H9 (cell line): Measurements from ENCODE around the gene PHF24. TPM values are rescaled to one million over a fixed set of nuclear protein-coding genes. Genes with fewer than 3 reads are reported as not detected.

Experiments used
- DNase-seq: peaks from one replicate; pipeline ENCODE4 v3.0.0-alpha.2; 2017
- H2AFZ ChIP-seq: one replicate; pipeline ENCODE4 v1.6.1; 2013; ENCODE audit warnings: mild to moderate bottlenecking, low read length, control low read depth, moderate library complexity
- H2AK5ac ChIP-seq: 2 replicates; pipeline ENCODE4 v1.6.1; 2013; ENCODE audit warnings: low read length, control low read depth, mixed read lengths; ENCODE audit not compliant: insufficient read length
- H2BK120ac ChIP-seq: one replicate; pipeline ENCODE4 v1.6.1; 2013; ENCODE audit warnings: low read depth, mild to moderate bottlenecking, low read length, control low read depth, inconsistent platforms; ENCODE audit not compliant: poor library complexity, severe bottlenecking
- H2BK12ac ChIP-seq: 2 replicates; pipeline ENCODE4 v1.6.1; 2013; ENCODE audit warnings: low read length, control low read depth, mixed read lengths, low read depth; ENCODE audit not compliant: insufficient read length
- H2BK15ac ChIP-seq: 2 replicates; pipeline ENCODE4 v1.6.1; 2013; ENCODE audit warnings: low read depth, low read length, control low read depth
- H2BK20ac ChIP-seq: one replicate; pipeline ENCODE4 v1.6.1; 2013; ENCODE audit warnings: low read depth, mild to moderate bottlenecking, low read length, control low read depth, inconsistent platforms; ENCODE audit not compliant: poor library complexity, severe bottlenecking
- H2BK5ac ChIP-seq: 2 replicates; pipeline ENCODE4 v1.6.1; 2013; ENCODE audit warnings: low read length, control low read depth, mixed read lengths; ENCODE audit not compliant: insufficient read length
- H3K14ac ChIP-seq: 2 replicates; pipeline ENCODE4 v1.6.1; 2013; ENCODE audit warnings: low read length, control low read depth; ENCODE audit not compliant: insufficient read depth
- H3K18ac ChIP-seq: 2 replicates; pipeline ENCODE4 v1.6.1; 2013; ENCODE audit warnings: low read depth, mild to moderate bottlenecking, mixed read lengths, low read length, control low read depth; ENCODE audit not compliant: insufficient read length
- H3K23ac ChIP-seq: 2 replicates; pipeline ENCODE4 v1.6.1; 2013; ENCODE audit warnings: low read length, control low read depth, mixed read lengths, low read depth; ENCODE audit not compliant: insufficient read length
- H3K23me2 ChIP-seq: 2 replicates; pipeline ENCODE4 v1.6.1; 2013; ENCODE audit warnings: low read depth, mild to moderate bottlenecking, mixed read lengths, low read length, control low read depth; ENCODE audit not compliant: insufficient read length, poor library complexity, severe bottlenecking
- H3K27ac ChIP-seq: 2 replicates; pipeline ENCODE4 v1.5.1; 2013; ENCODE audit warnings: low read length, control low read depth, mixed read lengths, low read depth; ENCODE audit not compliant: insufficient read length
- H3K27me3 ChIP-seq: 2 replicates; pipeline ENCODE4 v1.6.1; 2013; ENCODE audit warnings: low read length, control low read depth, inconsistent platforms; ENCODE audit not compliant: insufficient read depth
- H3K4ac ChIP-seq: 2 replicates; pipeline ENCODE4 v1.6.1; 2013; ENCODE audit warnings: low read depth, mild to moderate bottlenecking, control low read depth, inconsistent platforms, low read length, moderate library complexity
- H3K4me1 ChIP-seq: 2 replicates; pipeline ENCODE4 v1.6.1; 2013; ENCODE audit warnings: low read length, control low read depth, inconsistent platforms; ENCODE audit not compliant: insufficient read depth
- H3K4me2 ChIP-seq: 2 replicates; pipeline ENCODE4 v1.6.1; 2013; ENCODE audit warnings: low read length, control low read depth, mixed read lengths; ENCODE audit not compliant: insufficient read length, insufficient read depth
- H3K56ac ChIP-seq: 2 replicates; pipeline ENCODE4 v1.6.1; 2013; ENCODE audit warnings: low read depth, mild to moderate bottlenecking, mixed read lengths, low read length, control low read depth; ENCODE audit not compliant: insufficient read length
- H3K79me1 ChIP-seq: 2 replicates; pipeline ENCODE4 v1.6.1; 2013; ENCODE audit warnings: low read depth, mild to moderate bottlenecking, moderate library complexity, low read length, control low read depth, inconsistent platforms; ENCODE audit not compliant: insufficient read depth, poor library complexity, severe bottlenecking
- H3K79me2 ChIP-seq: 2 replicates; pipeline ENCODE4 v1.6.1; 2013; ENCODE audit warnings: low read length, control low read depth, inconsistent platforms; ENCODE audit not compliant: insufficient read depth
- H3K9ac ChIP-seq: 2 replicates; pipeline ENCODE4 v1.6.1; 2013; ENCODE audit warnings: low read length, control low read depth, mixed read lengths; ENCODE audit not compliant: insufficient read length; ENCODE audit errors: extremely low read depth
- H3K9me3 ChIP-seq: one replicate; pipeline ENCODE4 v1.6.1; 2013; ENCODE audit warnings: low read depth, low read length, inconsistent platforms; ENCODE audit not compliant: control insufficient read depth
- H3T11ph ChIP-seq: one replicate; pipeline ENCODE4 v1.6.1; 2013; ENCODE audit warnings: mild to moderate bottlenecking, low read length, control low read depth, inconsistent platforms
- H4K20me1 ChIP-seq: one replicate; pipeline ENCODE4 v1.6.1; 2013; ENCODE audit not compliant: control insufficient read depth, insufficient read length, insufficient read depth
- H4K5ac ChIP-seq: 2 replicates; pipeline ENCODE4 v1.6.1; 2013; ENCODE audit warnings: low read depth, mild to moderate bottlenecking, mixed read lengths, low read length, control low read depth; ENCODE audit not compliant: insufficient read length
- H4K8ac ChIP-seq: replicated peaks from 2 replicates; pipeline ENCODE4 v1.6.1; 2013; ENCODE audit warnings: low read length, control low read depth, mixed read lengths, low read depth; ENCODE audit not compliant: insufficient read length
- H4K91ac ChIP-seq: 2 replicates; pipeline ENCODE4 v1.6.1; 2013; ENCODE audit warnings: low read depth, mild to moderate bottlenecking, moderate library complexity, mixed read lengths, low read length, control low read depth; ENCODE audit not compliant: insufficient read length
- H3K27ac Mint-ChIP-seq, 3 experiments: 2 replicates in 2 of 3; 3 replicates in 1 of 3; pipeline ENCODE4 v1.8.0; 2020 to 2021; ENCODE audit warnings: mixed read lengths in 3 of 3, mild to moderate bottlenecking in 1 of 3, moderate library complexity in 1 of 3
- H3K27me3 Mint-ChIP-seq: 2 replicates; pipeline ENCODE4 v1.8.0; 2021; ENCODE audit warnings: low read depth, mild to moderate bottlenecking, moderate library complexity, mixed read lengths
- H3K36me3 Mint-ChIP-seq, 3 experiments: 2 replicates in 2 of 3; 3 replicates in 1 of 3; pipeline ENCODE4 v1.8.0; 2020 to 2021; ENCODE audit warnings: low read depth in 3 of 3, mixed read lengths in 3 of 3; ENCODE audit not compliant: insufficient read depth in 1 of 3
- H3K4me1 Mint-ChIP-seq, 2 experiments: 2 replicates each; pipeline ENCODE4 v1.8.0; 2020; ENCODE audit warnings: mixed read lengths in 2 of 2
- H3K4me3 Mint-ChIP-seq, 2 experiments: 2 replicates in 1 of 2; 3 replicates in 1 of 2; pipeline ENCODE4 v1.8.0; 2020 to 2021; ENCODE audit warnings: mild to moderate bottlenecking in 2 of 2, mixed read lengths in 2 of 2, moderate library complexity in 1 of 2
- H3K9me3 Mint-ChIP-seq, 2 experiments: 2 replicates in 1 of 2; 3 replicates in 1 of 2; pipeline ENCODE4 v1.8.0; 2020; ENCODE audit warnings: mild to moderate bottlenecking in 2 of 2, mixed read lengths in 2 of 2, moderate library complexity in 1 of 2
- CTCF ChIP-seq: fragments of 200-600 bp; sonication (generic); conservative IDR thresholded peaks from 3 replicates; pipeline ENCODE4 v1.8.0; 2021; ENCODE audit warnings: antibody characterized with exemption, mild to moderate bottlenecking
- WGBS: extraction: QIAGEN DNeasy Blood & Tissue Kit; methylation state at CpG from one replicate; pipeline ENCODE4 v1.1.7; 2013; ENCODE audit warnings: missing lambda C conversion rate, low lambda C conversion rate, mixed read lengths; ENCODE audit not compliant: insufficient read length; ENCODE audit errors: extremely low coverage; 5-methylcytosine and 5-hydroxymethylcytosine counted together
- total RNA-seq: library from RNA; stranded (reverse); gene quantifications from 2 replicates; pipeline ENCODE4 v1.2.1, GENCODE V29; 2021

PHF24 gene
- total RNA-seq, 1 experiment from 2014 or later = 0.24 TPM

GRCh38 chr9:34992376-34992951, 34.4 kb downstream of the PHF24 start:
- Histone ChIP-seq H4K20me1 (no peaks in the 10 kb centered on the region), H3K9me3 (no peaks in the 10 kb centered on the region), H2AFZ (no peak overlapping the region), H3K23ac (no peak overlapping the region), H3K4me2 (no peak overlapping the region), H3K14ac (no peak overlapping the region), H3K4me1 (peaks cover 8% of the 10 kb centered on the region; the same call in 1 of the 2 replicates), H3K4ac (no peak overlapping the region), H2AK5ac (no peak overlapping the region), H3K18ac (peak overlapping the region; percentile 37), H3K79me2 (no peaks in the 10 kb centered on the region), H3K23me2 (peaks cover 16% of the 10 kb centered on the region), H4K5ac (no peak overlapping the region), H3K79me1 (no peaks in the 10 kb centered on the region), H2BK12ac (no peak overlapping the region), H3K27ac (no peak overlapping the region), H3K56ac (no peak overlapping the region), H2BK5ac (no peak overlapping the region), H2BK120ac (no peak overlapping the region), H3K9ac (no peak overlapping the region), H3T11ph (no peak overlapping the region), H4K91ac (no peak overlapping the region), H3K27me3 (no peaks in the 10 kb centered on the region), H4K8ac (no peak overlapping the region), H2BK20ac (no peak overlapping the region), H2BK15ac (no peak overlapping the region)
- peaks cover 36 to 49% (median 43%) of the 10 kb centered on the region in 3 experiments for H3K36me3 Mint-ChIP-seq
- H3K27me3 Mint-ChIP-seq = peaks cover 2% of the 10 kb centered on the region
- H3K4me3 Mint-ChIP-seq = peak overlapping the region; percentile 65 to 92; a peak in 4 of 5 replicates
- peak overlapping the region; percentile 78 to 96 (median 94); a peak in 4 of 7 replicates for H3K27ac Mint-ChIP-seq
- TF ChIP-seq CTCF = no peak
- peak; percentile 45 for DNase-seq
- H3K4me1 Mint-ChIP-seq = peaks cover 46 to 64% of the 10 kb centered on the region in 2 experiments
- H3K9me3 Mint-ChIP-seq = no peaks in the 10 kb centered on the region
- WGBS = no CpG with 5 or more reads among the region's 16 CpGs
